GM12878 (cell line): ENCODE data around the gene PDZK1IP1. TPM values are rescaled to one million over a fixed set of nuclear protein-coding genes. Genes with fewer than 3 reads are reported as not detected.

Experiments
- ATAC-seq: fragments of 200-7000 bp; cut with Tn5 transposase; 3 replicates; pipeline ENCODE4 v1.9.1; 2020; ENCODE audit warnings: mild to moderate bottlenecking, moderate library complexity
- BruUV-seq: library from RNA; stranded (reverse); fragments of 400-500 nt; replicated peaks from 2 replicates; lab custom pipeline; 2021; lab: Mats Ljungman, UMichigan
- CTCF ChIA-PET: fragments of 300-600 bp; sonication (Branson Sonifier 250); formaldehyde crosslinking; extraction: SDS; loops from one replicate; lab custom pipeline; 2021; ENCODE audit warnings: inconsistent platforms; lab: Yijun Ruan, JAX
- POLR2A ChIA-PET: fragments of 350-600 bp; formaldehyde crosslinking; extraction: SDS; loops from one replicate; lab custom pipeline; 2021; ENCODE audit warnings: inconsistent platforms; lab: Charles Lee
- RAD21 ChIA-PET: fragments of 300-600 bp; sonication (Branson Sonifier 250); formaldehyde crosslinking; loops from one replicate; lab custom pipeline; 2023; ENCODE audit warnings: antibody characterized with exemption; ENCODE audit not compliant: unreplicated experiment; lab: Charles Lee
- SMC1A ChIA-PET: fragments of 300-600 bp; sonication (Branson Sonifier 250); formaldehyde crosslinking; loops from one replicate; lab custom pipeline; 2023; ENCODE audit not compliant: unreplicated experiment, uncharacterized antibody; lab: Charles Lee
- DNase-seq: peaks from one replicate; pipeline ENCODE4 v3.0.0-alpha.2; 2011; ENCODE audit warnings: low read depth, low spot score
- FAIRE-seq: peaks from 3 replicates; lab custom pipeline; 2011; peaks lifted over from hg19 to GRCh38; lab: Jason Lieb, UNC
- H2AFZ ChIP-seq: 2 replicates; pipeline ENCODE4 v1.6.0; 2011; ENCODE audit warnings: low read depth, low read length, control low read depth; ENCODE audit not compliant: control insufficient read depth
- H3K27ac ChIP-seq: 2 replicates; pipeline ENCODE4 v1.5.1; 2011; ENCODE audit warnings: control low read depth; ENCODE audit not compliant: control insufficient read depth, insufficient read depth
- H3K27me3 ChIP-seq, 2 experiments: replicated peaks in 1 of 2; 2 replicates each; pipeline versions ENCODE4 v1.6.0 to v1.6.1; 2011; ENCODE audit warnings: low read length in 1 of 2; ENCODE audit not compliant: control insufficient read depth in 2 of 2, insufficient read depth in 2 of 2
- H3K36me3 ChIP-seq, 2 experiments: 2 replicates each; pipeline ENCODE4 v1.5.1; 2011; ENCODE audit warnings: low read length in 1 of 2; ENCODE audit not compliant: control insufficient read depth in 2 of 2, insufficient read depth in 2 of 2
- H3K4me1 ChIP-seq: 2 replicates; pipeline ENCODE4 v1.6.1; 2011; ENCODE audit warnings: mild to moderate bottlenecking, low read length, moderate library complexity, mixed read lengths; ENCODE audit not compliant: control insufficient read depth, insufficient read depth
- H3K4me2 ChIP-seq: 2 replicates; pipeline ENCODE4 v1.6.0; 2011; ENCODE audit warnings: control low read depth; ENCODE audit not compliant: control insufficient read depth, insufficient read depth
- H3K4me3 ChIP-seq: fragments of 200-600 bp; sonication (generic); 2 replicates; pipeline ENCODE4 v1.5.1; 2016
- H3K79me2 ChIP-seq: 2 replicates; pipeline ENCODE4 v1.6.0; 2011; ENCODE audit warnings: low read length; ENCODE audit not compliant: control insufficient read depth, insufficient read depth
- H3K9ac ChIP-seq: 2 replicates; pipeline ENCODE4 v1.8.0; 2011; ENCODE audit warnings: low read length, control low read depth, mixed read lengths; ENCODE audit not compliant: control insufficient read depth, insufficient read depth
- H3K9me3 ChIP-seq: replicated peaks from 3 replicates; pipeline ENCODE4 v1.5.1; 2011; ENCODE audit warnings: mild to moderate bottlenecking, low read length; ENCODE audit not compliant: control insufficient read depth, insufficient read depth
- H4K20me1 ChIP-seq: 2 replicates; pipeline ENCODE4 v1.6.0; 2011; ENCODE audit not compliant: control insufficient read depth, insufficient read depth
- BMI1 ChIP-seq: fragments of 450-650 bp; IDR thresholded peaks from 2 replicates; pipeline ENCODE4 v1.6.1; 2016; ENCODE audit warnings: mild to moderate bottlenecking, moderate library complexity, borderline replicate concordance
- CHD2 ChIP-seq: IDR thresholded peaks from 2 replicates; pipeline ENCODE4 v1.6.1; 2011; ENCODE audit warnings: low read depth, low read length, improper control_type of control experiment, borderline replicate concordance
- IRF5 ChIP-seq: fragments of 450-650 bp; IDR thresholded peaks from 2 replicates; pipeline ENCODE4 v1.6.1; 2017; ENCODE audit warnings: borderline replicate concordance
- JUND ChIP-seq: IDR thresholded peaks from 2 replicates; pipeline ENCODE4 v1.6.1; 2012; ENCODE audit warnings: low read depth, mild to moderate bottlenecking, low read length, improper control_type of control experiment, moderate library complexity
- MEF2B ChIP-seq: fragments of 450-650 bp; IDR thresholded peaks from 2 replicates; pipeline ENCODE4 v1.6.1; 2018; ENCODE audit warnings: mild to moderate bottlenecking, moderate library complexity; ENCODE audit not compliant: partially characterized antibody, poor library complexity, severe bottlenecking
- SIX5 ChIP-seq: IDR thresholded peaks from 2 replicates; pipeline ENCODE4 v1.6.1; 2011; ENCODE audit warnings: mild to moderate bottlenecking, low read depth, low read length, moderate library complexity; ENCODE audit not compliant: severe bottlenecking
- SMAD1 ChIP-seq: fragments of 450-650 bp; IDR thresholded peaks from 2 replicates; pipeline ENCODE4 v1.6.1; 2018; ENCODE audit warnings: mild to moderate bottlenecking, low read depth; ENCODE audit not compliant: partially characterized antibody
- SRF ChIP-seq, 2 experiments: IDR thresholded peaks; 2 replicates each; pipeline ENCODE4 v1.6.1; 2011; ENCODE audit warnings: low read depth in 2 of 2, low read length in 2 of 2, mild to moderate bottlenecking in 1 of 2, moderate library complexity in 1 of 2
- USF2 ChIP-seq: IDR thresholded peaks from 2 replicates; pipeline ENCODE4 v1.6.1; 2011; ENCODE audit warnings: low read depth, low read length, improper control_type of control experiment, borderline replicate concordance
- ZNF274 ChIP-seq: IDR thresholded peaks from one replicate; pipeline ENCODE4 v1.8.0; 2011; ENCODE audit not compliant: insufficient read length, insufficient read depth
- WGBS: methylation state at CpG from one replicate; pipeline ENCODE4 v1.1.6; 2016; ENCODE audit warnings: low lambda C conversion rate; ENCODE audit not compliant: insufficient replicate concordance, insufficient coverage; ENCODE audit errors: missing lambda C conversion rate; 5-methylcytosine and 5-hydroxymethylcytosine counted together
- in situ Hi-C: fragments of 300-500 bp; cut with MboI; formaldehyde crosslinking; loops from 9 replicates; pipeline ENCODE4 v1.14.3; 2018; ENCODE audit warnings: mixed read lengths
- intact Hi-C: fragments of 100-400 bp; cut with micrococcal nuclease; formaldehyde crosslinking; loops from one replicate; pipeline ENCODE4 v1.14.2; 2022; ENCODE audit not compliant: unreplicated experiment
- polyA plus RNA-seq, 11 experiments: library from polyadenylated mRNA; depleted of rRNA in 4 of 11; unstranded in 6 of 11; stranded (reverse) in 5 of 11; fragments of >200 nt; fragmentation: Nextera tagmentation in 4 of 11; fragmentation: Illumina TruSeq in 1 of 11; extraction: Ambion mirVana in 4 of 11; extraction: Trizol in 1 of 11; gene quantifications; 1 replicate in 1 of 11; 2 replicates in 10 of 11; pipeline versions ENCODE4 v1.2.1 to v1.2.3, GENCODE V29; 2011 to 2016; ENCODE audit warnings: inconsistent platforms in 2 of 11, missing spikeins in 2 of 11, low read depth in 1 of 11
- total RNA-seq, 4 experiments: library from RNA; depleted of rRNA in 3 of 4; stranded (reverse); fragments of >200 nt in 3 of 4; fragmentation: Illumina TruSeq in 1 of 4; extraction: Trizol in 1 of 4; gene quantifications; 2 replicates each; pipeline versions ENCODE4 v1.2.1 to v1.2.3, GENCODE V29; 2013 to 2021
- TF ChIP-seq, protein P1 (sequence below): IDR thresholded peaks from 2 replicates; pipeline ENCODE4 v1.6.1; 2012; ENCODE audit warnings: low read depth, low read length, improper control_type of control experiment

Gene PDZK1IP1
- total and polyA plus RNA-seq, 10 of the 15 experiments (the other 5 are each of a cell fraction or from before 2014, with no cell fraction given): not detected

- TF ChIP-seq BMI1 (no peak), SIX5 (no peak), SMAD1 (no peak), MEF2B (no peak), CHD2 (no peak)
Measured at GRCh38 chr1:47188791-47189785, 748 bp downstream of the PDZK1IP1 start (continued).

GRCh38 chr1:47187926-47188250 is 1.9 kb downstream of the PDZK1IP1 start:
- no peaks in the 10 kb centered on the region for H3K9me3 ChIP-seq
- TF ChIP-seq IRF5 (no peak), ZNF274 (no peak), SRF (IDR thresholded peaks at IDR 0.05; ENCODE audit: low read depth in 2 of 2, low read length in 2 of 2) (no peak), USF2 (no peak), JUND (no peak), SMAD1 (no peak)
- TF ChIP-seq, protein P1, sequence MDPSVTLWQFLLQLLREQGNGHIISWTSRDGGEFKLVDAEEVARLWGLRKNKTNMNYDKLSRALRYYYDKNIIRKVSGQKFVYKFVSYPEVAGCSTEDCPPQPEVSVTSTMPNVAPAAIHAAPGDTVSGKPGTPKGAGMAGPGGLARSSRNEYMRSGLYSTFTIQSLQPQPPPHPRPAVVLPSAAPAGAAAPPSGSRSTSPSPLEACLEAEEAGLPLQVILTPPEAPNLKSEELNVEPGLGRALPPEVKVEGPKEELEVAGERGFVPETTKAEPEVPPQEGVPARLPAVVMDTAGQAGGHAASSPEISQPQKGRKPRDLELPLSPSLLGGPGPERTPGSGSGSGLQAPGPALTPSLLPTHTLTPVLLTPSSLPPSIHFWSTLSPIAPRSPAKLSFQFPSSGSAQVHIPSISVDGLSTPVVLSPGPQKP: no peak
- no TSS peak for BruUV-seq
- H4K20me1 ChIP-seq: no peaks in the 10 kb centered on the region
- ChIA-PET SMC1A (interaction anchor here (1.3 kb wide), 1 partner anchor 75 kb away, joined by 4 read pairs; no protein-coding TSS in a partner anchor), POLR2A (interaction anchor here (0.6 kb wide), 1 partner anchor 124 kb away, joined by 8 read pairs; no protein-coding TSS in a partner anchor), CTCF (interaction anchor here (1.3 to 2.0 kb wide), 2 partner anchors 9 to 75 kb away, joined by 3 to 12 read pairs; no protein-coding TSS in a partner anchor), RAD21 (interaction anchor here (1.0 kb wide), 1 partner anchor 17 kb away, joined by 5 read pairs; no protein-coding TSS in a partner anchor)
- H3K4me3 ChIP-seq: no peak overlapping the region
- DNase-seq (no peak), ATAC-seq (no peak), FAIRE-seq (no peak)
- no peak overlapping the region for H3K4me2 ChIP-seq
- no peak overlapping the region for H2AFZ ChIP-seq
- H3K4me1 ChIP-seq: no peaks in the 10 kb centered on the region
- intact Hi-C loops (no loop called here), in situ Hi-C loops (no loop called here)
- no peak overlapping the region for H3K27ac ChIP-seq
- no peaks in the 10 kb centered on the region; a peak in 1 of 4 replicates for H3K27me3 ChIP-seq
- no peaks in the 10 kb centered on the region for H3K36me3 ChIP-seq
- 0% methylated on average over 2 of the region's 2 CpGs for WGBS
- no peak overlapping the region for H3K9ac ChIP-seq
- no peaks in the 10 kb centered on the region for H3K79me2 ChIP-seq
